PC-3 (cell line): ENCODE measurements around the gene USP28. TPM values are rescaled to one million over a fixed set of nuclear protein-coding genes. Genes with fewer than 3 reads are reported as not detected.
"Not testable (repeated sequence)": the region's sequence is repeated elsewhere in the genome, so short reads cannot be mapped to it uniquely, and the experiment has no call there.

ENCODE experiments used
- ATAC-seq: fragments of 200-7000 bp; cut with Tn5 transposase; 2 replicates; pipeline ENCODE4 v1.9.1; 2020; ENCODE audit warnings: mild to moderate bottlenecking, moderate library complexity
- BruUV-seq: library from RNA; stranded (reverse); fragments of 400-500 nt; replicated peaks from 2 replicates; lab custom pipeline; 2021; lab: Mats Ljungman, UMichigan
- CTCF ChIA-PET: fragments of 300-600 bp; sonication (Branson Sonifier 250); formaldehyde crosslinking; loops from one replicate; lab custom pipeline; 2022; ENCODE audit warnings: antibody characterized with exemption; lab: Charles Lee
- POLR2A ChIA-PET: fragments of 300-600 bp; sonication (Branson Sonifier 250); formaldehyde crosslinking; loops from one replicate; lab custom pipeline; 2022; ENCODE audit warnings: antibody characterized with exemption; ENCODE audit not compliant: unreplicated experiment; lab: Charles Lee
- DNase-seq: peaks from one replicate; pipeline ENCODE4 v3.0.0-alpha.2; 2015
- H2AFZ ChIP-seq: fragments of 300-600 bp; sonication (generic); 2 replicates; pipeline ENCODE4 v1.6.0; 2016; ENCODE audit warnings: antibody characterized with exemption, low read length
- H3F3A ChIP-seq: fragments of 300-600 bp; sonication (generic); one replicate; pipeline ENCODE4 v1.6.0; 2017; ENCODE audit warnings: antibody characterized with exemption, low read length, control low read depth, mild to moderate bottlenecking; ENCODE audit not compliant: unreplicated experiment
- H3K27ac ChIP-seq: fragments of 300-600 bp; sonication (generic); 2 replicates; pipeline ENCODE4 v1.5.1; 2016; ENCODE audit warnings: mild to moderate bottlenecking, low read length
- H3K27me3 ChIP-seq: fragments of 300-600 bp; sonication (generic); 2 replicates; pipeline ENCODE4 v1.6.1; 2016; ENCODE audit warnings: low read length, mixed read lengths
- H3K36me3 ChIP-seq: fragments of 300-600 bp; sonication (generic); 2 replicates; pipeline ENCODE4 v1.6.1; 2016; ENCODE audit warnings: low read depth, mixed run types, low read length, mixed read lengths
- H3K4me1 ChIP-seq: fragments of 300-600 bp; sonication (generic); 2 replicates; pipeline ENCODE4 v1.5.1; 2016; ENCODE audit warnings: low read length; ENCODE audit not compliant: insufficient read depth
- H3K4me2 ChIP-seq: fragments of 300-600 bp; sonication (generic); 2 replicates; pipeline ENCODE4 v1.6.0; 2016; ENCODE audit warnings: low read length
- H3K4me3 ChIP-seq: fragments of 300-600 bp; sonication (generic); 2 replicates; pipeline ENCODE4 v1.5.1; 2016; ENCODE audit warnings: mild to moderate bottlenecking, low read length, mixed read lengths
- H3K79me2 ChIP-seq: fragments of 300-600 bp; sonication (generic); 2 replicates; pipeline ENCODE4 v1.6.1; 2017; ENCODE audit warnings: low read length, mixed read lengths
- H3K9ac ChIP-seq: fragments of 300-600 bp; sonication (generic); 2 replicates; pipeline ENCODE4 v1.6.0; 2016; ENCODE audit warnings: mild to moderate bottlenecking, low read length
- H3K9me2 ChIP-seq: fragments of 300-600 bp; sonication (generic); replicated peaks from 2 replicates; pipeline ENCODE4 v1.6.1; 2016; ENCODE audit warnings: mixed run types, low read length, mixed read lengths
- H3K9me3 ChIP-seq: fragments of 300-600 bp; sonication (generic); 2 replicates; pipeline ENCODE4 v1.6.1; 2016; ENCODE audit warnings: low read length, mixed read lengths
- H4K20me1 ChIP-seq: fragments of 300-600 bp; sonication (generic); 2 replicates; pipeline ENCODE4 v1.6.1; 2016; ENCODE audit warnings: low read length, mixed read lengths
- EZH2 ChIP-seq: fragments of 300-600 bp; sonication (generic); IDR thresholded peaks from one replicate; pipeline ENCODE4 v1.6.1; 2017; ENCODE audit warnings: antibody characterized with exemption, mild to moderate bottlenecking, low read length; ENCODE audit not compliant: unreplicated experiment
- EZH2phosphoT487 ChIP-seq: fragments of 300-600 bp; sonication (generic); IDR thresholded peaks from 2 replicates; pipeline ENCODE4 v1.6.1; 2018; ENCODE audit warnings: mild to moderate bottlenecking, antibody characterized with exemption, low read length, borderline replicate concordance
- intact Hi-C: fragments of 100-400 bp; cut with micrococcal nuclease; formaldehyde crosslinking; loops from 2 replicates; pipeline ENCODE4 v1.9.0; 2023
- total RNA-seq: library from RNA; depleted of rRNA; stranded (reverse); fragments of >200 nt; gene quantifications from 2 replicates; pipeline ENCODE4 v1.2.3, GENCODE V29; 2014
- TF ChIP-seq, protein P1 (sequence below): fragments of 300-600 bp; sonication (generic); conservative IDR thresholded peaks from 2 replicates; pipeline ENCODE4 v1.5.1; 2017; ENCODE audit warnings: antibody characterized with exemption, low read depth, mild to moderate bottlenecking, low read length

The USP28 gene
- total RNA-seq, 1 experiment from 2014 or later = 27.7 TPM

DNA sequence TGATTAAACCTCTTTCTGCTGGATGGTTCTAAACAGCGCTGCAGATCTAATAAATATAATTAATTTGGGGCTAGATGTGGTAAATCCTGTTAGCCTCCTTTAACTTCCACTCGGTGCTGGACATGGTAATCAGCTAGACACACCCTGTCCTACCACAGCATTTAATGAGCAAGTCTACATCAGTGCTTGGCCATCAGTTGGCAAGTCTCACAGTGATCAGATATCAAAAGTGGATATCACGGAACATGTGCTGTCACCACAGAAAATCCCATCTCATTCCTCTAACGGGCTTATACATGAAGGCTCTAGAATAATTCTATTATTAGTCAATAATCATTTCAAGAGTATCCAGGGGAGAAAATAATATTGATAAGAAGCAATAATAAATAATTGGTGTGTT, 5.6 kb upstream of the USP28 start:
- Histone ChIP-seq H3F3A (no peaks in the 10 kb centered on the region), H3K9ac (no peak overlapping the region), H3K4me1 (peaks cover 10% of the 10 kb centered on the region), H3K4me3 (no peak overlapping the region), H3K9me2 (no peaks in the 10 kb centered on the region), H3K9me3 (no peaks in the 10 kb centered on the region), H3K27me3 (no peaks in the 10 kb centered on the region), H3K4me2 (no peak overlapping the region), H4K20me1 (no peaks in the 10 kb centered on the region), H2AFZ (no peak overlapping the region), H3K27ac (no peak overlapping the region), H3K36me3 (no peaks in the 10 kb centered on the region), H3K79me2 (peaks cover 9% of the 10 kb centered on the region; the same call in 1 of the 2 replicates)
- ATAC-seq (no peak), DNase-seq (no peak)
- no TSS peak for BruUV-seq
- ChIA-PET CTCF (no interaction called here), POLR2A (no interaction called here)
- TF ChIP-seq, protein P1, sequence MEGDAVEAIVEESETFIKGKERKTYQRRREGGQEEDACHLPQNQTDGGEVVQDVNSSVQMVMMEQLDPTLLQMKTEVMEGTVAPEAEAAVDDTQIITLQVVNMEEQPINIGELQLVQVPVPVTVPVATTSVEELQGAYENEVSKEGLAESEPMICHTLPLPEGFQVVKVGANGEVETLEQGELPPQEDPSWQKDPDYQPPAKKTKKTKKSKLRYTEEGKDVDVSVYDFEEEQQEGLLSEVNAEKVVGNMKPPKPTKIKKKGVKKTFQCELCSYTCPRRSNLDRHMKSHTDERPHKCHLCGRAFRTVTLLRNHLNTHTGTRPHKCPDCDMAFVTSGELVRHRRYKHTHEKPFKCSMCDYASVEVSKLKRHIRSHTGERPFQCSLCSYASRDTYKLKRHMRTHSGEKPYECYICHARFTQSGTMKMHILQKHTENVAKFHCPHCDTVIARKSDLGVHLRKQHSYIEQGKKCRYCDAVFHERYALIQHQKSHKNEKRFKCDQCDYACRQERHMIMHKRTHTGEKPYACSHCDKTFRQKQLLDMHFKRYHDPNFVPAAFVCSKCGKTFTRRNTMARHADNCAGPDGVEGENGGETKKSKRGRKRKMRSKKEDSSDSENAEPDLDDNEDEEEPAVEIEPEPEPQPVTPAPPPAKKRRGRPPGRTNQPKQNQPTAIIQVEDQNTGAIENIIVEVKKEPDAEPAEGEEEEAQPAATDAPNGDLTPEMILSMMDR = no peak
- TF ChIP-seq EZH2phosphoT487 = no peak
- no peak for TF ChIP-seq EZH2
- intact Hi-C loops = no loop called here

DNA sequence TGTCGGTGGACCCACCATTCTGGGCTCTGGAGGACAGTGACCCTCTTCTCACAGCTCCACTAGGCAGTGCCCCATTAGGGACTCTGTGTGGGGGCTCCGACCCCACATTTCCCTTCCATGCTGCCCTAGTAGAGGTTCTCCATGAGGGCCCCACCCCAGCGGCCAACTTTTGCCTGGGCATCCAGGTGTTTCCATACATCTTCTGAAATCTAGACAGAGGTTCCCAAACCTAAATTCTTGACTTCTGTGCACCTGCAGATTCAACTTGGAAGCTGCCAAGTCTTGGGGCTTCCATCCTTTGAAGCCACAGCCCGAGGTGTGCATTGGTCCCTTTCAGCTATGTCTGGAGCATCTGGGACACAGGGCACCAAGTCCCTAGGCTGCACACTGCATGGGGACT, 4.1 kb upstream of the USP28 start:
- H3K4me3 ChIP-seq, BruUV-seq, H3K36me3 ChIP-seq, ATAC-seq, DNase-seq, H3K27me3 ChIP-seq, H3F3A ChIP-seq, H3K9me2 ChIP-seq, CTCF ChIA-PET, H3K9ac ChIP-seq, H3K27ac ChIP-seq, intact Hi-C loops, POLR2A ChIA-PET, H2AFZ ChIP-seq, H3K9me3 ChIP-seq, H4K20me1 ChIP-seq, H3K4me2 ChIP-seq: not testable (repeated sequence)
- Histone ChIP-seq H3K4me1 (peaks cover 14% of the 10 kb centered on the region), H3K79me2 (peaks cover 18% of the 10 kb centered on the region)

- no TSS peak for BruUV-seq
- no peak overlapping the region for H3K27ac ChIP-seq
- no peaks in the 10 kb centered on the region for H3K36me3 ChIP-seq
- no peak overlapping the region for H2AFZ ChIP-seq
- no peak for ATAC-seq
- no peak overlapping the region for H3K4me2 ChIP-seq
- peaks cover 35% of the 10 kb centered on the region for H3K79me2 ChIP-seq
- no peak for DNase-seq
- TF ChIP-seq EZH2phosphoT487 = no peak
- no peak for TF ChIP-seq EZH2
- TF ChIP-seq, protein P1 = no peak
- ChIA-PET POLR2A (no interaction called here), CTCF (no interaction called here)
- intact Hi-C loops = no loop called here
- no peak overlapping the region for H3K4me3 ChIP-seq
- no peak overlapping the region for H3K9ac ChIP-seq
- no peaks in the 10 kb centered on the region for H3K27me3 ChIP-seq
- H3K9me2 ChIP-seq = no peaks in the 10 kb centered on the region
- no peaks in the 10 kb centered on the region for H3F3A ChIP-seq
- peaks cover 28% of the 10 kb centered on the region for H3K4me1 ChIP-seq
- H4K20me1 ChIP-seq = no peaks in the 10 kb centered on the region
- H3K9me3 ChIP-seq = no peaks in the 10 kb centered on the region
Observed at GRCh38 chr11:113877670-113878055, 2.3 kb upstream of the USP28 start.
